OCI-LY7 (cell line): Measurements from ENCODE around the gene SCARB2. TPM values are rescaled to one million over a fixed set of nuclear protein-coding genes. Genes with fewer than 3 reads are reported as not detected.

Source experiments
- BruUV-seq: library from RNA; stranded (reverse); fragments of 400-500 nt; replicated peaks from 2 replicates; lab custom pipeline; 2021; lab: Mats Ljungman, UMichigan
- CTCF ChIA-PET: fragments of 300-600 bp; sonication (Branson Sonifier 250); formaldehyde crosslinking; loops from one replicate; lab custom pipeline; 2022; ENCODE audit warnings: antibody characterized with exemption; ENCODE audit not compliant: unreplicated experiment; lab: Charles Lee
- POLR2A ChIA-PET: fragments of 300-600 bp; sonication (Branson Sonifier 250); formaldehyde crosslinking; loops from one replicate; lab custom pipeline; 2022; ENCODE audit warnings: antibody characterized with exemption; lab: Charles Lee
- DNase-seq: peaks from one replicate; pipeline ENCODE4 v3.0.0-alpha.2; 2015; ENCODE audit warnings: low spot score
- H2AFZ ChIP-seq: fragments of 200-600 bp; sonication (generic), shearing (Covaris generic); 2 replicates; pipeline ENCODE4 v1.6.1; 2014; ENCODE audit warnings: mild to moderate bottlenecking, antibody characterized with exemption, low read length, moderate library complexity
- H3K27ac ChIP-seq: fragments of 200-600 bp; sonication (generic); 2 replicates; pipeline ENCODE4 v1.5.1; 2014; ENCODE audit warnings: mixed run types, low read depth, mild to moderate bottlenecking, moderate library complexity, low read length, inconsistent platforms; ENCODE audit not compliant: poor library complexity, severe bottlenecking
- H3K36me3 ChIP-seq: fragments of 200-600 bp; sonication (generic); 2 replicates; pipeline ENCODE4 v1.6.1; 2014; ENCODE audit warnings: mild to moderate bottlenecking, antibody characterized with exemption, low read length, moderate library complexity, mixed read lengths; ENCODE audit not compliant: insufficient read depth
- H3K4me1 ChIP-seq: fragments of 200-600 bp; sonication (generic); 2 replicates; pipeline ENCODE4 v1.5.1; 2014; ENCODE audit warnings: mild to moderate bottlenecking, low read length; ENCODE audit not compliant: insufficient read depth, poor library complexity, severe bottlenecking
- H3K4me2 ChIP-seq: fragments of 200-600 bp; sonication (generic); 2 replicates; pipeline ENCODE4 v1.6.1; 2014; ENCODE audit warnings: mild to moderate bottlenecking, low read length
- H3K4me3 ChIP-seq: fragments of 200-600 bp; sonication (generic); 2 replicates; pipeline ENCODE4 v1.5.1; 2014; ENCODE audit warnings: mild to moderate bottlenecking, low read depth, low read length; ENCODE audit not compliant: poor library complexity, severe bottlenecking
- H3K79me2 ChIP-seq: fragments of 200-600 bp; sonication (generic); 2 replicates; pipeline ENCODE4 v1.6.1; 2016; ENCODE audit warnings: low read depth, mild to moderate bottlenecking, low read length, moderate library complexity, mixed read lengths; ENCODE audit not compliant: insufficient read depth
- H3K9me2 ChIP-seq: fragments of 200-600 bp; sonication (generic); 2 replicates; pipeline ENCODE4 v1.6.1; 2016; ENCODE audit warnings: mild to moderate bottlenecking, low read length, mixed read lengths; ENCODE audit not compliant: insufficient read depth
- H3K9me3 ChIP-seq: fragments of 200-600 bp; sonication (generic); 2 replicates; pipeline ENCODE4 v1.6.1; 2014; ENCODE audit warnings: mild to moderate bottlenecking, mixed run types, low read length, mixed read lengths
- H4K20me1 ChIP-seq: fragments of 200-600 bp; sonication (generic); 2 replicates; pipeline ENCODE4 v1.6.1; 2014; ENCODE audit warnings: mild to moderate bottlenecking, antibody characterized with exemption, low read length, moderate library complexity, mixed read lengths; ENCODE audit not compliant: insufficient read depth
- EZH2phosphoT487 ChIP-seq: fragments of 200-600 bp; sonication (generic); IDR thresholded peaks from 2 replicates; pipeline ENCODE4 v1.6.1; 2018; ENCODE audit warnings: low read depth, borderline replicate concordance, mild to moderate bottlenecking, mixed run types, antibody characterized with exemption, low read length, moderate library complexity, mixed read lengths
- intact Hi-C: fragments of 100-400 bp; cut with micrococcal nuclease; formaldehyde crosslinking; loops from one replicate; pipeline ENCODE4 v1.10.0; 2022; ENCODE audit not compliant: unreplicated experiment
- total RNA-seq, 2 experiments: library from RNA; depleted of rRNA in 1 of 2; stranded (reverse); fragments of >200 nt in 1 of 2; shearing (Covaris generic) in 1 of 2; gene quantifications; 2 replicates each; pipeline ENCODE4 v1.2.3, GENCODE V29; 2014 to 2022
- TF ChIP-seq, protein P1 (sequence below): fragments of 200-600 bp; sonication (generic); conservative IDR thresholded peaks from 2 replicates; pipeline ENCODE4 v1.5.1; 2014; ENCODE audit warnings: mild to moderate bottlenecking, antibody characterized with exemption, low read length, moderate library complexity, mixed read lengths

The SCARB2 gene
- total RNA-seq, 2 experiments from 2014 or later, result 1.1 TPM; not detected in 1

DNA sequence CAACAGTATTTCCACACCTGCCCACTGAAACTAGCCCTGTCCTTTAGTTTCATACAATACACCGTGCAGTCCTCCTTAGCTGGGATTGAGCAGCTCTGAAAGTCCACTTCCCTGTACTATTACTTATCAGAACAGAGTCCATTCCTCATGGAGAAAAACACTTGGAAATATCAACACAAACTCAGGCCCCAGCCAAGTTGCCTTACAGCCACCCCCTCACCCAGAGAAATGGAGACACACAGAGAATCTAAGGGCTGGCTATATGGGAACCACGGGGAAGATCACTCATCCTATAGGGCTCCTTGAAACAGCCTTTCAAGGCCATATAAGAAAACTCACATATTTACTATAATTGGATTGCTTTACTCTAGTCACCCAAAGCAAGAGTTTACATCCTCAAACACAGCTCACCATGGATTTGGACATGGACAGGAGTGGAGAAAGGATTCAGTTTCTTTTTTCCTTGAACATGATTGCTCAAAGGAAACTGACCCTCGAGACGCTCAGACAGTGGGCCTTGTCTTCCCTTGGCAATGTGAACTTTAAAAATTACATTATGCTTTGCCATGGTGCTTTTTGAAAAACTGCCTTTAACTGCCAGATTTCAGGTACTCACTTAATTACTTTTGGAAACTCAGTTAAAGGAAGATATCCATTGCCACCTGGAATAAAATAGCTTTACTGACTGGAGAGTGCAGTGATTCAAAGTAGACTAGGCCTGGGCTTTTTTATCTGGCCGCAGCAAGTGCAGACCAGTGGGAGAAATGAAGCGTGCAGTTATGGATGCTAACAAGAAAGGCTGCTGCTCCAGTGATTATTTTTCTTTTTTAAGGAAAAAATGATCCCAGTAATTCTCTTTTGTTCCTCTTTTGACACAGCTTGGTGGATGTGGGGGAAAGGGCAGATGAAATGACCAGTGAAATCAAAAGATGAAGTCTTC lies 1.6 kb downstream of the SCARB2 start:
- no peaks in the 10 kb centered on the region for H3K4me1 ChIP-seq
- no peak overlapping the region for H3K4me2 ChIP-seq
- H2AFZ ChIP-seq, result no peak overlapping the region
- H3K27ac ChIP-seq, result no peak overlapping the region
- H4K20me1 ChIP-seq, result no peaks in the 10 kb centered on the region
- H3K4me3 ChIP-seq, result no peak overlapping the region
- H3K36me3 ChIP-seq, result no peaks in the 10 kb centered on the region
- intact Hi-C loops, result no loop called here
- DNase-seq, result no peak
- ChIA-PET CTCF (no interaction called here), POLR2A (interaction anchor here (0.6 kb wide), 1 partner anchor 59 kb away, joined by 7 read pairs; no protein-coding TSS in a partner anchor)
- no peak for TF ChIP-seq EZH2phosphoT487
- TF ChIP-seq, protein P1, sequence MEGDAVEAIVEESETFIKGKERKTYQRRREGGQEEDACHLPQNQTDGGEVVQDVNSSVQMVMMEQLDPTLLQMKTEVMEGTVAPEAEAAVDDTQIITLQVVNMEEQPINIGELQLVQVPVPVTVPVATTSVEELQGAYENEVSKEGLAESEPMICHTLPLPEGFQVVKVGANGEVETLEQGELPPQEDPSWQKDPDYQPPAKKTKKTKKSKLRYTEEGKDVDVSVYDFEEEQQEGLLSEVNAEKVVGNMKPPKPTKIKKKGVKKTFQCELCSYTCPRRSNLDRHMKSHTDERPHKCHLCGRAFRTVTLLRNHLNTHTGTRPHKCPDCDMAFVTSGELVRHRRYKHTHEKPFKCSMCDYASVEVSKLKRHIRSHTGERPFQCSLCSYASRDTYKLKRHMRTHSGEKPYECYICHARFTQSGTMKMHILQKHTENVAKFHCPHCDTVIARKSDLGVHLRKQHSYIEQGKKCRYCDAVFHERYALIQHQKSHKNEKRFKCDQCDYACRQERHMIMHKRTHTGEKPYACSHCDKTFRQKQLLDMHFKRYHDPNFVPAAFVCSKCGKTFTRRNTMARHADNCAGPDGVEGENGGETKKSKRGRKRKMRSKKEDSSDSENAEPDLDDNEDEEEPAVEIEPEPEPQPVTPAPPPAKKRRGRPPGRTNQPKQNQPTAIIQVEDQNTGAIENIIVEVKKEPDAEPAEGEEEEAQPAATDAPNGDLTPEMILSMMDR, result no peak
- no peaks in the 10 kb centered on the region for H3K9me3 ChIP-seq
- H3K79me2 ChIP-seq, result no peaks in the 10 kb centered on the region
- H3K9me2 ChIP-seq, result no peaks in the 10 kb centered on the region; the same call in 1 of the 2 replicates
- no TSS peak for BruUV-seq

- no peak for DNase-seq
- POLR2A ChIA-PET, result interaction anchor here (0.5 to 0.8 kb wide), 2 partner anchors 61 to 1830 kb away, joined by 3 read pairs; no protein-coding TSS in a partner anchor
- H3K4me1 ChIP-seq, result no peaks in the 10 kb centered on the region
- intact Hi-C loops, result no loop called here
- no peak overlapping the region for H3K4me3 ChIP-seq
- CTCF ChIA-PET, result no interaction called here
- no peaks in the 10 kb centered on the region; the same call in 1 of the 2 replicates for H3K9me2 ChIP-seq
- H3K9me3 ChIP-seq, result no peaks in the 10 kb centered on the region
- no peak overlapping the region for H3K27ac ChIP-seq
- no peaks in the 10 kb centered on the region for H3K79me2 ChIP-seq
- H2AFZ ChIP-seq, result no peak overlapping the region
- H3K36me3 ChIP-seq, result no peaks in the 10 kb centered on the region
- BruUV-seq, result no TSS peak
- no peak overlapping the region for H3K4me2 ChIP-seq
- no peak for TF ChIP-seq EZH2phosphoT487
- TF ChIP-seq, protein P1, result no peak
- no peaks in the 10 kb centered on the region for H4K20me1 ChIP-seq
These were observed 3.2 kb downstream of the SCARB2 start for GRCh38 chr4:76210452-76210851.
